Mesenchymal stem cell (in vitro differentiated cells and primary cell): ENCODE results near the gene REXO5. TPM values are rescaled to one million over a fixed set of nuclear protein-coding genes. Genes with fewer than 3 reads are reported as not detected.

Experiments
- DNase-seq: peaks from one replicate; pipeline ENCODE4 v3.0.0-alpha.2; 2013
- H2AFZ ChIP-seq: one replicate; pipeline ENCODE4 v1.6.1; 2013; ENCODE audit warnings: low read depth, mild to moderate bottlenecking, control low read depth, inconsistent platforms, low read length, moderate library complexity
- H2AK5ac ChIP-seq: 2 replicates; pipeline ENCODE4 v1.6.1; 2013; ENCODE audit warnings: low read length, moderate library complexity, mild to moderate bottlenecking, inconsistent platforms; ENCODE audit not compliant: severe bottlenecking
- H2BK120ac ChIP-seq: one replicate; pipeline ENCODE4 v1.6.1; 2013; ENCODE audit warnings: low read depth, mild to moderate bottlenecking, inconsistent platforms, low read length, moderate library complexity
- H2BK12ac ChIP-seq, 2 experiments: one replicate each; pipeline ENCODE4 v1.6.1; 2013; ENCODE audit warnings: inconsistent platforms in 2 of 2, low read length in 2 of 2, mild to moderate bottlenecking in 2 of 2, moderate library complexity in 2 of 2, control low read depth in 1 of 2
- H2BK15ac ChIP-seq: one replicate; pipeline ENCODE4 v1.6.1; 2013; ENCODE audit warnings: mild to moderate bottlenecking, low read depth, inconsistent platforms; ENCODE audit not compliant: poor library complexity, severe bottlenecking
- H2BK5ac ChIP-seq: 2 replicates; pipeline ENCODE4 v1.6.1; 2013; ENCODE audit warnings: low read depth, mild to moderate bottlenecking, low read length, control low read depth, inconsistent platforms; ENCODE audit not compliant: poor library complexity, severe bottlenecking
- H3K14ac ChIP-seq, 2 experiments: one replicate each; pipeline ENCODE4 v1.6.1; 2013; ENCODE audit warnings: inconsistent platforms in 2 of 2, low read length in 2 of 2, control low read depth in 1 of 2, mild to moderate bottlenecking in 1 of 2, moderate library complexity in 1 of 2
- H3K18ac ChIP-seq, 2 experiments: one replicate each; pipeline ENCODE4 v1.6.1; 2013; ENCODE audit warnings: inconsistent platforms in 2 of 2, low read length in 2 of 2, control low read depth in 1 of 2, low read depth in 1 of 2, mild to moderate bottlenecking in 1 of 2
- H3K23ac ChIP-seq, 2 experiments: one replicate each; pipeline ENCODE4 v1.6.1; 2013; ENCODE audit warnings: inconsistent platforms in 2 of 2, low read length in 2 of 2, mild to moderate bottlenecking in 2 of 2, moderate library complexity in 2 of 2, control low read depth in 1 of 2
- H3K27ac ChIP-seq: 2 replicates; pipeline ENCODE4 v1.5.1; 2013; ENCODE audit warnings: mild to moderate bottlenecking, moderate library complexity, low read length, control low read depth, inconsistent platforms; ENCODE audit not compliant: poor library complexity, severe bottlenecking
- H3K27me3 ChIP-seq, 2 experiments: 2 replicates each; pipeline versions ENCODE4 v1.6.1 to v1.7.0; 2013; ENCODE audit warnings: low read length in 2 of 2, mild to moderate bottlenecking in 2 of 2, moderate library complexity in 2 of 2, control low read depth in 1 of 2, inconsistent platforms in 1 of 2; ENCODE audit not compliant: control insufficient read depth in 1 of 2, insufficient read depth in 1 of 2
- H3K36me3 ChIP-seq, 2 experiments: 2 replicates each; pipeline versions ENCODE4 v1.6.1 to v1.7.0; 2013; ENCODE audit warnings: low read length in 2 of 2, control low read depth in 1 of 2, inconsistent platforms in 1 of 2, low read depth in 1 of 2, mild to moderate bottlenecking in 1 of 2; ENCODE audit not compliant: insufficient read depth in 2 of 2, control insufficient read depth in 1 of 2
- H3K4ac ChIP-seq, 2 experiments: one replicate each; pipeline ENCODE4 v1.6.1; 2013; ENCODE audit warnings: inconsistent platforms in 2 of 2, low read length in 2 of 2, mild to moderate bottlenecking in 2 of 2, moderate library complexity in 2 of 2, control low read depth in 1 of 2, low read depth in 1 of 2
- H3K4me1 ChIP-seq: 2 replicates; pipeline ENCODE4 v1.6.1; 2013; ENCODE audit warnings: low read depth, low read length, control low read depth; ENCODE audit not compliant: control insufficient read depth, insufficient read depth
- H3K4me2 ChIP-seq: 2 replicates; pipeline ENCODE4 v1.6.1; 2013; ENCODE audit warnings: low read length, mild to moderate bottlenecking, inconsistent platforms; ENCODE audit not compliant: poor library complexity, severe bottlenecking
- H3K4me3 ChIP-seq, 2 experiments: 2 replicates each; pipeline versions ENCODE4 v1.5.1 to v1.7.0; 2013; ENCODE audit warnings: low read length in 2 of 2, mild to moderate bottlenecking in 2 of 2, control low read depth in 1 of 2, low read depth in 1 of 2; ENCODE audit not compliant: insufficient read depth in 1 of 2
- H3K79me1 ChIP-seq: replicated peaks from 2 replicates; pipeline ENCODE4 v1.6.1; 2013; ENCODE audit warnings: mild to moderate bottlenecking, control low read depth, low read length, inconsistent platforms; ENCODE audit not compliant: poor library complexity, severe bottlenecking
- H3K9ac ChIP-seq: 2 replicates; pipeline ENCODE4 v1.7.0; 2013; ENCODE audit warnings: mild to moderate bottlenecking, low read length, moderate library complexity
- H3K9me3 ChIP-seq: 2 replicates; pipeline ENCODE4 v1.7.0; 2013; ENCODE audit warnings: mild to moderate bottlenecking, low read length; ENCODE audit not compliant: control insufficient read depth
- H4K8ac ChIP-seq: one replicate; pipeline ENCODE4 v1.6.1; 2013; ENCODE audit warnings: inconsistent platforms, mild to moderate bottlenecking, low read length, moderate library complexity
- H4K91ac ChIP-seq: one replicate; pipeline ENCODE4 v1.6.1; 2013; ENCODE audit warnings: mild to moderate bottlenecking, low read length, inconsistent platforms
- WGBS: methylation state at CpG from one replicate; pipeline ENCODE4 v1.1.7; 2013; ENCODE audit warnings: mixed read lengths; 5-methylcytosine and 5-hydroxymethylcytosine counted together
- polyA plus RNA-seq, 2 experiments: library from polyadenylated mRNA; stranded (reverse); fragments of 200-250 nt; gene quantifications; one replicate each; pipeline ENCODE4 v1.2.3, GENCODE V29; 2013

The REXO5 gene
- 0.88 TPM for polyA plus RNA-seq (2013, experiment 1 of 2)
- 1.2 TPM for polyA plus RNA-seq (2013, experiment 2 of 2)

- no peak within 1 kb of the TSS for H2BK5ac ChIP-seq
- H3K9ac ChIP-seq: peak within 1 kb of the TSS; percentile 93
- no peaks in the 10 kb centered on the region for H3K27me3 ChIP-seq
- H3K4me1 ChIP-seq: peaks cover 3% of the 10 kb centered on the region
- no peak within 1 kb of the TSS for H2AK5ac ChIP-seq
- H2BK120ac ChIP-seq: no peak within 1 kb of the TSS
- no peaks in the 10 kb centered on the region for H3K9me3 ChIP-seq
- peak within 1 kb of the TSS; percentile 97 for H4K8ac ChIP-seq
- H3K27ac ChIP-seq: peak within 1 kb of the TSS; percentile 76
- H3K4me2 ChIP-seq: peak within 1 kb of the TSS; percentile 70
- peak within 1 kb of the TSS; percentile 79 to 89 for H3K4ac ChIP-seq
- H2AFZ ChIP-seq: peak within 1 kb of the TSS; percentile 99
- H2BK15ac ChIP-seq: peak within 1 kb of the TSS; percentile 94
- peak within 1 kb of the TSS in 1 of 2 experiments; percentile 74 for H3K23ac ChIP-seq
- peak; percentile 98 for DNase-seq
- peaks cover 8% of the 10 kb centered on the region for H3K79me1 ChIP-seq
- H3K14ac ChIP-seq: peak within 1 kb of the TSS in 1 of 2 experiments; percentile 50
- H4K91ac ChIP-seq: peak within 1 kb of the TSS; percentile 91
- H3K18ac ChIP-seq: peak within 1 kb of the TSS; percentile 80 to 97
- peak within 1 kb of the TSS; percentile 91 to 99 for H3K4me3 ChIP-seq
- WGBS: under 1% methylated on average over 61 of the region's 74 CpGs
- no peak within 1 kb of the TSS for H2BK12ac ChIP-seq
- H3K36me3 ChIP-seq: no peaks in the 10 kb centered on the region
Observed at GRCh38 chr16:20806168-20807050, at the start of gene REXO5, which contains the start of gene ERI2. Gene REXO5 (plus strand): TSS chr16:20806527. CDS start chr16:20806954, 427 bp downstream. Gene ERI2 (minus strand): TSS chr16:20806472. CDS start chr16:20806430, 42 bp downstream.

GRCh38 chr16:20760346-20760745 is 46.0 kb upstream of the REXO5 start:
- no CpG with 5 or more reads among the region's 2 CpGs for WGBS
- no peak overlapping the region for H3K4ac ChIP-seq
- no peak overlapping the region for H2BK15ac ChIP-seq
- H3K4me2 ChIP-seq: no peak overlapping the region
- no peak overlapping the region for H2AFZ ChIP-seq
- no peak overlapping the region for H3K14ac ChIP-seq
- H3K27ac ChIP-seq: no peak overlapping the region
- H2AK5ac ChIP-seq: no peak overlapping the region
- H4K91ac ChIP-seq: no peak overlapping the region
- no peak overlapping the region for H3K23ac ChIP-seq
- peaks cover 6% of the 10 kb centered on the region for H3K4me1 ChIP-seq
- H3K79me1 ChIP-seq: no peaks in the 10 kb centered on the region
- H2BK12ac ChIP-seq: no peak overlapping the region
- H3K9ac ChIP-seq: no peak overlapping the region
- no peaks in the 10 kb centered on the region for H3K27me3 ChIP-seq
- no peak overlapping the region for H3K4me3 ChIP-seq
- H3K9me3 ChIP-seq: no peaks in the 10 kb centered on the region
- no peak overlapping the region for H2BK120ac ChIP-seq
- no peak for DNase-seq
- no peak overlapping the region for H4K8ac ChIP-seq
- H2BK5ac ChIP-seq: no peak overlapping the region
- H3K18ac ChIP-seq: no peak overlapping the region
- no peaks in the 10 kb centered on the region for H3K36me3 ChIP-seq

- Histone ChIP-seq H3K4me3 (no peak overlapping the region), H3K27me3 (no peaks in the 10 kb centered on the region), H3K14ac (no peak overlapping the region), H3K9me3 (no peaks in the 10 kb centered on the region), H3K4me1 (peaks cover 6% of the 10 kb centered on the region), H2AFZ (no peak overlapping the region), H4K91ac (no peak overlapping the region), H2BK12ac (no peak overlapping the region), H3K27ac (no peak overlapping the region), H3K79me1 (no peaks in the 10 kb centered on the region), H2BK120ac (no peak overlapping the region), H3K9ac (no peak overlapping the region), H3K23ac (no peak overlapping the region), H2AK5ac (no peak overlapping the region), H4K8ac (no peak overlapping the region), H2BK5ac (no peak overlapping the region), H2BK15ac (no peak overlapping the region), H3K4ac (no peak overlapping the region), H3K18ac (no peak overlapping the region), H3K4me2 (no peak overlapping the region), H3K36me3 (no peaks in the 10 kb centered on the region)
- DNase-seq: no peak
- WGBS: 66% methylated on average over 1 of the region's 1 CpG
Observed at GRCh38 chr16:20761175-20761574, 45.2 kb upstream of the REXO5 start.

GRCh38 chr16:20762404-20763123 is 43.8 kb upstream of the REXO5 start:
- Histone ChIP-seq H2AFZ (no peak overlapping the region), H2BK5ac (no peak overlapping the region), H3K4me1 (peaks cover 6% of the 10 kb centered on the region), H3K4me3 (no peak overlapping the region), H3K18ac (no peak overlapping the region), H2BK12ac (no peak overlapping the region), H4K8ac (no peak overlapping the region), H3K4me2 (no peak overlapping the region), H3K14ac (no peak overlapping the region), H3K36me3 (no peaks in the 10 kb centered on the region), H2BK120ac (no peak overlapping the region), H4K91ac (no peak overlapping the region), H3K27me3 (no peaks in the 10 kb centered on the region), H3K9me3 (no peaks in the 10 kb centered on the region), H2AK5ac (no peak overlapping the region), H3K23ac (no peak overlapping the region), H3K4ac (no peak overlapping the region), H3K9ac (no peak overlapping the region), H3K27ac (peak overlapping the region; percentile 99), H2BK15ac (no peak overlapping the region), H3K79me1 (no peaks in the 10 kb centered on the region)
- no CpG with 5 or more reads among the region's 3 CpGs for WGBS
- DNase-seq: no peak
